Activated CD4-positive, CD25-positive, alpha-beta regulatory T cell (primary cell): ENCODE results near the gene RPL36.

Source experiments
- DNase-seq, 4 experiments: peaks; one replicate each; lab custom pipeline; 2025; lab: John Stamatoyannopoulos, UW

RPL36 gene

DNA sequence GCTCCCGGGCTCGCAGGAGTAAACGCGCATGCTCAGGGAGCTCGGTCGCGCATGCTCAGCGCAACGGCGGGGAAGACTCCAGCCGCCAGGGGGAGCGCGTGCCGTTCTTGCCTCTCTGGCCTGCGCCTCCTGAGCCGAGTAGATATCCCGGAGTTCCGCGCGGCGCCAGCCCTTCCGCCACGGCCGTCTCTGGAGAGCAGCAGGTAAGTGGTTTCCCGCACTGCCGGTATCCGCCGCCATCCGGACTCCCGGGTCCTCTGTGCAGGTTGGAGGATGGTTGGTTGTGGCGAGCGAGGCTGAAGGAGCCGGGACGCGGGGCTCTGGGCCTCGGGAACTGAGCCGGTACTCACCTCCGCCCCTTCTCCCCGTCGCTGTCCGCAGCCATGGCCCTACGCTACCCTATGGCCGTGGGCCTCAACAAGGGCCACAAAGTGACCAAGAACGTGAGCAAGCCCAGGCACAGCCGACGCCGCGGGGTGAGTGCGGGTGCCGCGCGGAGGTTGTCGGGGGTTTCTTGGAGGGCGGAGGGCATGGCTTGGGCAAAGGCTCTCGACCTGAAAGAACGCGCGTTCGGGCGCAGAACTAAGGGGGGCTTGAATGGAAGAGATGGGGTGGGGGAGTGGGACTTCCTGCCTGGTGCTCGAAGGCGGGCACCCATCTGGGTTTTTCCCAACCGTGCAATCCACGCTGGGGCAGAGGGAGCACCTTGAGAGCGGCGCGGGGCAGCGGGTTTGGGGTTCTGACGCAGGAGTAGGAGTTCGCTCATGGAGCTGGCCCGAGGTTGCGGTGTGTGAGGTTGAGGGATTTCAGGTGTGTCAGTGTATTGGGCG lies at the start of gene RPL36:
RPL36 (plus strand) TSS at position 171 of the 830 bp plus-strand sequence; CDS start at position 384, 213 bp downstream.
- peak; percentile 96 to 99 (median 98) for DNase-seq

DNA sequence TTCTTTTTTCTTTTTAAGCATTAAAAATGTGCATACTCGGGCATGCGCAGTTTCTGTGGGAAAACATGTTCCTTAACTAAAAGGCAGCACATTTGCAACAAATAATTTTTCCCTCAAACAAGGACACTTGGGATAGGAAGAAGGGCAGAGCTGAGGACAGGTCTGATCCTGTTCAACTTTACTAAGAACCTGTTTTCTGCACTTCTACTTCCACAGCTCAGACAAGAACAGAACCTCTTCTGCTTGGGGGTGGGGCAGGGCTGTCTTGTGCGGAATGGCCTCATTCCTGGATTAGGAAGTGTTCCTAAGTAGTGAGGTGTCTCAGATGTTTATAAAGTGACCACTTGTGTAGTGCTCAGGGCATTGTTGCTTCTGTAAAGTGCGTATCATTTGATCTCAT lies 48.9 kb upstream of the RPL36 start:
- DNase-seq, result no peak

DNA sequence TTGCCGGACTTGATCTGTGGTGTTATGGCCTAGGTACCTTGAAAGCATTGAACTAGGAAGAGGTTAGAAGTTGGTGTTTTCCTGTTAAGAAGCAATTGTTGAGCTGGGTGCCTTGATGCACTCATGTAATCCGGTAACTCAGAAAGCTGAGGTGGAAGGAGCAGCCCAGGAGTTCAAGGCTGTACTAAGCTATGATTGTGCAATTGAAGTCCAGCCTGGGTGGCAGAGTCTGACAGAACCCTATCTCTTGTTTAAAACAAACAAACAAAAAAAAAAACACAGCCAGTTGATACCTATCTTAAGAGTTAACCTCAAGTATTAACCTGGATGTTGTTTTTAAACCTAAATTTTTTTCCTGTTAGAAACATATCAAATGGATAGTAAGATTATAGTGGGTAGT lies 47.9 kb upstream of the RPL36 start:
- no peak for DNase-seq

DNA sequence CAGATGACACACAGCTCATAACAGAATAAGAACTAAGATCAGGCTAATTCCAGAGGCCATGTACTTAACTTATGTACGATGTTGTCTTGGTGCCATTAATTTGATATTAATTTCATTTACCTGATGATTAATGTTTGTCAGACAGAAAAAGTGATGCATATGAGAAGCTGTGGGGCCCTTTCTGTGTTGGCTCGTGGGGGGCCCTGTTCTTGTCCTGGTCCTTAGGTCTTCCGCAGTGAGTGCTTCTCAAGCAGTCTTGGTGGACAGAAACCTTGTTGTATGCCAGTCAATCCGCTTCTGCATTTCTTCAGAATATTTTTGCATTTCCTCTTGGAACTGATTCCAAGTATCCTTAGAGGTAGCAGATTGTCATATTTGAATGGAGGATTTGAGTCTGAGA lies 47.0 kb upstream of the RPL36 start:
- DNase-seq, result no peak

DNA sequence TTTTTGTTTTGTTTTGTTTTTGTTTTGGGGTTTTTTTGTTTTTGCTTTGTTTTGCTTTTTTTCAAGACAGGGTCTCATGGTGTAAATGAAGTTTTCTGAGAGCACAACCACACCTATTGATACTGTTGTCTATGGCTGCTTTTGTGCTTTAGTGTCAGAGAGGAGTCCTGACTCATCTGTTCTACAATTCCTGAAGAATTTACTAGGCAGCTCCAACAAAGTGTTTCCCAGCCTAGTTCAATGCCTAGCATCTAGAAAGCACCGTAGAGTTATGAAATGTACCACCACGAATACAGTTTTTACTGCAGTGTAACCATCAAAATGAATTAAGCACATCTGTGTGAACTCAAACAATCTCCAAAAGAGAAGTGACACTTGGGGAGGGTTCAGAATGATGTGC lies 46.1 kb upstream of the RPL36 start:
- DNase-seq, result no peak

DNA sequence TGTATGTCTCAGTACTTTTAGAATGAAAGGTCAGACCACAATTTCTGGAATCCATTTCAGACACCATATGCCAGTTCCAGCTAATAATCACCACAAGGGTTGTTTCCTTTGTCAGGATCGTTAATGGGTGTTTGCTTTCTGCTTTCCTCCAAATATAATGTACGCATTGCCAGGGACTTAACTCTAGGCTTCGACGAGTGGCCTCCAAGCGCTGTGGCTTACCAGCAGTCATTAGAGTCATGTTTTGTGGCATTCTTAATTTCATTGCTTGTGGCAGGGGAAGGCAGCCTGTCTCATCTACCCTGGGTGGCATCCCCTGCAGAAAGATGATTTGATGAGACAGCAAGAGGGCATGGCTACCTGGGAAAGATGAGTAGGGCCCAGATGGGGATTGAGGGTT lies 44.7 kb upstream of the RPL36 start:
- no peak for DNase-seq

DNA sequence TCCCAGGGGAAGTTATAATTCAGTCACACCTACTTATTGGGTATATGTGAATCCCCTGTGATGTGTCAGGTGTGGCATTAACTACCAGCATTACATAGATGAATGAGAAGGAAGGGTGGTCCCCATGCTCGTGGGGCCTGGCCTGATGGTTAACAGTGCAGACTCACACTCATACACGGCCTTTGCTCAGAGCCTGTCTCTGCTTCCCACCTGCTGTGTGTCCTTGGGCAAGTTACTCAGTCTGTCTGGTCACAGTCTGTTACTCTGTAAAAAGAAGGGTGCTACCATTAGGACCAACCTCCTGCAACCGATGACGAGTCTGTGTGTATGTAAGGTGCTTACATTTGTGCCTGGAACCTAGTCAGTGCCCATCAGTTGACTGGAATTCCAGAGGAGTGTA lies 43.4 kb upstream of the RPL36 start:
- DNase-seq, result no peak

DNA sequence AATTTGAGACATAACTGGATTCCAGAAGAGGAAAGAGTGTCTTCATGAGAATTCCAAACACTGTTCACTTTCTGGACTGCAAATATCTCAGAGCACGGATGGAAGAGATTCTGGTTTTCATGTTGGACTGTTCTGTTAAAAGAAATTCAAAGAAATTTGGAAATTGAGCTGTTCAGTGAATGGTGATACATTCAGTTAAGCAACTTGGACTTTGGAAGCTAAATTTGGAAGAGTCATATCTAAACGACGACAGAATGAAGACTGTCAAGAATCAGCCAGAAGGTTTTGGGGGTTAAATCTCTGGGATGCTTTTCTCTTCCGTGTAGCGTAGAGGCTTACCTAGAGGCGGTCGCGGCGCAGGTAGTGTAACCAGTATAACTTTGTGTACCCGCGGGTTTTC lies 41.6 kb upstream of the RPL36 start:
- no peak for DNase-seq

DNA sequence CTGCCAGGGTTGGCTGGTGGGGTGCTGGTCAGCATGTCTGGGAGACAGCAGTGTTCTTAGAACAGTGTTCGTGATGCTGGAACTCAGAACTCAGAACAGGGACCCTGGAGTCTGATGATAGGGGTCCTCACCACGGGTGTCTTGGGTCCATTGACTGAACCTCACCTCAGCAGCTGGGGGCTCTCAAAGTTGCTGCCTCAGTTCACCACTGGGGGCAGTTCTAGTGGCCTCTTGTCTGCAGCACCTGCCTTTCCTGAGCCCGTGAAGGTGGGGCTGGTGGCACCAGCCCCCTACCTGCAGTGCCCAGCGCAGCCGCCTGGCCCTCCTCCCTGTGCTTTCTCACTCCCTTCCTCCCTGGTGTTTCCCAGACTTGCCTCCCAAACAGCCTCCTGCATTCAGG lies 38.7 kb upstream of the RPL36 start:
- no peak for DNase-seq

DNA sequence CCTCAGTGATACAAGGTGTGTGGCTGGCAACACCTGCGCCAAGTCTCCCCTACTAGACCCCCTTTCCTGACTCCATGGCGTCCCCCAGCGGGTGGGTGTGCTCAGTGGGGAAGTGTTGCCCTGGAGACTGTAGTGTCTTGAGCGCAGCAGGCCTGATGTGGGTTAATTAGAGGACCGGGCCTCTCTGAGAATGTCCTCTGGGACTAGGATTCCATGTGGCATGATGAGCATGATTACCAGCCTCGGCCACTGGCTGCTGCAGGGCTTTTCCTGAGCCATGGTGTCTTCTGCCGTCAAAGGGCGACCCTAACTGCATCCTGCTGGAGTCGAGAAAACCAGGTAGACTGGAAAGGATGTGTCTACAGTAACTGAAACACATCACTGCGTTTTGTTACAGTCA lies 37.8 kb upstream of the RPL36 start:
- DNase-seq, result no peak

DNA sequence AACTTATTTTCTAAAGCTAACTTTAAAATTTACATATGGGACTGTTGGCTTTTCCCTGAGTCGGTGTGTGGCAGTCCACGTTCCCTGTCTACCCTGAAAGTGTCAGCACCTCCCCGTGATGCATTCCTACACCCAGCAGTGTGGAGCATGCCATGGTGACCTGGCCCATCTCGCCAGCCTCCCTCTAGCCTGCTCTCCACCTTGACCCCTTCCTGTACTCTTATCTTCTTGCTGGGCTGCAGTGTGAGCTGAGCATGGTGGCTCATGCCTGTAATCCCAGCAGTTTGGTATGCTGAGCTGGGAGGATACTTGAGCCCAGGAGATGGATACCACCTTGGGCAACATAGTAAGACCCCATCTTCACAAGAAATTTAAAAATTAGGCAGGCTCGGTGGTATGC lies 35.2 kb upstream of the RPL36 start:
- no peak for DNase-seq

DNA sequence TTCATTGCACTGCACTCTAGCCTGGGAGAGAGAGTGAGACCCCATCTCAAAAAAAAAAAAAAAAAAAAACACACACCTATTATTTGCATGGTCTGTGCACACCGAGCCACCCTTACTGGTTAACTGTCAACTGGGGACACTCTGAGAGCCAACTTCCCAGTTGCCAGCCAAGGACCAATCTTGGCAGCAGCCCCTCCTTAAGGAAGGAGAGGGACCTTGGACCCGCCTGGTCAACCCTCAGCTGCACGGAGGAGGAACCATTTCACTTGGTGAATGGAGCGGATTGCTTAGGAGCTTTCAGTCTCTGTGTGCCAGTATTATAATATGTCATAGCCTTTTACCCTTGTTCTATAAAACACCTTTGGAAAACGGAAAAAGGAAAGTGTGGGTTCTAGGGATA lies 34.7 kb upstream of the RPL36 start:
- DNase-seq, result no peak

DNA sequence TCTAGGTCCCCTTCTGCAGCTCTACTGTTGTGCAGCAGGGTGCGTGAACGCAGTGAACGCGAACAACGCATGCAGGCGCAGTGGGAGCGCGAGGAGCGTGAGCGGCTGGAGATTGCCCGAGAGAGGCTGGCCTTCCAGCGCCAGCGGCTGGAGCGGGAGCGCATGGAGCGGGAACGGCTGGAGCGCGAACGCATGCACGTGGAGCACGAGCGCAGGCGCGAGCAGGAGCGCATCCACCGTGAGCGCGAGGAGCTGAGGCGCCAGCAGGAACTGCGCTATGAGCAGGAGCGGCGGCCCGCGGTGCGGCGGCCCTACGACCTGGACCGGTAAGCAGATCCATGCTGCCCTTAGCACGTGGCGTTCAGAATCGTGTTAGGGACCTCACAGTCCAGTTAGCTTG lies 28.6 kb upstream of the RPL36 start:
- no peak for DNase-seq

DNA sequence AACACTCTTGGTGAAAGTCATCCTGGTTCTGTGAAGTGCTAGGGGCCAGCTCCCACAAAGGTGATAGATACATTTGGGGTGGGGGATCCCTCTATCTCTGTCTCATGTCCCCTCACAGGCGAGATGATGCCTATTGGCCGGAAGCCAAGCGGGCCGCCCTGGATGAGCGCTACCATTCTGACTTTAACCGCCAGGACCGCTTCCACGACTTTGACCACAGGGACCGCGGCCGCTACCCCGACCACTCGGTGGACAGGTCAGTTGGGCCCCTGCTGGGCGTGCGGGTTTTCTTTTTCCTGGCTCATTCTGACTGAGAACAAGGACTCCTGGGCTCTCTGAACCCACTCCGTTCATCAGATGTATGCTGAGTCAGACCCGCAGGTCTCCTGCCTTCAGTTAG lies 26.2 kb upstream of the RPL36 start:
- no peak for DNase-seq

DNA sequence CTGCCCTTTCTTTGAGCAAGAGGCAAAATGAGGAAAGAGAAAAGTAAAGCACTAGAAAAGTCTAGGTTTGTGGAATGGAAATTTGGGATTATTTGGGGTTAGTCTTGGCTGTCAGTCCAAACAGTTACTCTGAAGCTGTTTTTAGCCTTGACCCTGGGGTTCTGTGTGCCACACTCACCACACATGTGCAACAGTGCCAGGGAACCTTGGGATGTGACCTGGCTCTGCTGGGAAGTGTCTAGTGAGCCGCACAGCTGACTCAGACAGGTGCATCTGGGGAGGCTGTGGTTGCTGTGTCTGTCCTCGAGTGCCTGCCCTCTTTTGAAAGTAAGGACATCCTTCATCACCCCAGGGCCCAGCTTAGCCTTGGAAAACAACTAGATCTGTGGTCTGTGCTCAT lies 25.6 kb upstream of the RPL36 start:
- DNase-seq, result no peak

DNA sequence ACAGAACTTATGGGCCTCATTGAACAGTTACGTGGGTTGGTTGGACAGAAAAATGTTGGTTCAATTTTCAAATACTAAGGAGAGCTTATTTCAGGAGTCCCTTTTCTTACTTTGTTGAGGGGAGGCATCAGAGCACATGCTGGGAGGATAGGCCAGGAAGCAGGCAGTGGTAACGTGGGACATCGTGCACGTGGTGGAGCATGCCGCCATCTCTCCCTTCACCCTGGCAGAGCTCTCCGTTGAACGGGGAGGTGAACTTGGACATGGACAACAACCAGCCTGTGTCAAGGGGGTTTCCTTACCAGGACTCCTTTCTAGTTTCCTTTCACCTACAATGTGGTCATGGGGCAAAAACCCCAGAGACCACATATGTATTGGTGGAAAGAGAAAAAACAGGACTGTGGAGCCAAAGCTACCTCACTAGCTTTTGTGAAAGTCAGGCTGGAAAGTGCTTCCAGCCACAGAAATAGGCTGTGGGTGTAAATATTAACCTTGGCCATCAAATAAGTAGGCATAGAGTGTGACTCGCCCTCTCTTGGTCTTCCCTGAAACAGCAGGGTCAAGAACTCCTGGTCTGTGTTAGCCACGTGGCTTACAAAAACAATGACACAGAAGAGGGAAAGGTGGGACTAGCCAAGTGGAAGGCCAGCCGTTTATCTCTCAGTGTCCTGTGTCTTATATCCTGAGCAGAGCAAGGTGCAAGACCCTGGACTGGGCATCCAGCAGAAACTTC lies 24.1 kb upstream of the RPL36 start:
- no peak for DNase-seq

DNA sequence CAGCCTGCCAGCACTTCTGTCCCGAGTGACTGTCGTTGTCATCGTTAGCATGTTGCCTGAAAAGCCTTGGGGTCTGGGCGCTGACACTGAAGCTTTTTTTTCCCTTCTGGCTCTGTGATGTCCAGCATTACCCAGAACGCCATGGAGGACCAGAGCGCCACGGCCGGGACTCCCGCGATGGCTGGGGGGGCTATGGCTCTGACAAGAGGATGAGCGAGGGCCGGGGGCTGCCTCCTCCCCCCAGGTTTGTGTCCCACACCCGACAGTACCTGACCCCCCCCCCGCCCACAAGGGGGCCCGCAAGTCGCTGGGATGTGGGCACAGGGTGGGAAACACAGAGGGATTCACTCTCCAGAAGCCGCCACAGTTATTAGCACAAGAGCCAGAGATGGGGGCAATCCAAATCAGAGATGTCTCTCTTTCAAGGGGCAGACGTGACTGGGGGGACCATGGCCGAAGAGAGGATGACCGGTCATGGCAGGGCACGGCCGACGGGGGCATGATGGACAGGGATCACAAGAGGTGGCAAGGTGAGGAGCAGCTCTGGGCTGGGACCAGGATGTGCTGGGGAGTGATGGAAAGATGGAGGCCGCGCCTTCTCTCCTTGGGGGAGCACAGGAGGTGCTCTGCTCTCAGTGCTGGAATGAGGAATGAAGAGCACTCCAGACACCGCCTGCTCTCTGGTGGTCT lies 23.0 kb upstream of the RPL36 start:
- no peak for DNase-seq

DNA sequence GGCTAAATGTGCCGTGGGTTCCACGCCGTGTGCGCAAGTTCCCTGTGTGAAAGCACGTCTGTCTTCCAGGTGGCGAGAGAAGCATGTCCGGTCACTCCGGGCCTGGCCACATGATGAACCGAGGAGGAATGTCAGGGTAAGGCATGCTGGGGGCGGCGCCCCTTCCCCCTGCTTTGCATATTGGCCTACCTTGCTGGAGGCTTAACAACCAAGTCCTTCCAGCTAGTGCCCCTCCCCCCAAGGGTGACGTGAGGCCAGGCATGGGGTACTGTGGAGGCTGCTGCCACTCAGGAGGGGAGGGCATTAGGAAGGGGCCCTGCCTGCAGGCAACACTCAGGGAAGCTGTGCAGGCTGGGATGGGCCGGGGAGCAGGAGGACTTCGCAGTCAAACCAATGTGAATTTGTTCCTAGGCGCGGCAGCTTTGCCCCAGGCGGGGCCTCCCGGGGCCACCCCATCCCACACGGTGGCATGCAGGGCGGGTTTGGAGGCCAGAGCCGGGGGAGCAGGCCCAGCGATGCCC lies 22.3 kb upstream of the RPL36 start:
- DNase-seq, result no peak

DNA sequence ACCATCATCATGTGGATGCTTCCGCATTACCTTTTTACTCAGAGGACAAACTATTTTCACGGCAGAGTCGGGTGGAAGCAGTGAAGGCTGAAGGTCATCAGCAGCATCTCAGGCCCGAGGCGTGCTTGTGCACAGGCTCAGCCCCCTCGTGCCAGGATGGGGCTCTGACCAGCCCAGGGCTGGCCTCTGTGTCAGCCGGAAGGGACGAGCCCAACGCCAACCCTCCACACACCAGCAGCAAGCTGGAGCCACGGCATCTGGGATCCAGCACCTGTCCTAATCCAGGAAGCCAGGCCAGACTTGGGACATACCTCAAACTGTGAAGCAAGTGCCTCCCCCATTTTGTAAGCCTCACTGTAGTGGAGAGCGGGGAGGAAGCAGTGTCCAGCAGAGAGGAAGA lies 20.9 kb upstream of the RPL36 start:
- DNase-seq, result no peak

DNA sequence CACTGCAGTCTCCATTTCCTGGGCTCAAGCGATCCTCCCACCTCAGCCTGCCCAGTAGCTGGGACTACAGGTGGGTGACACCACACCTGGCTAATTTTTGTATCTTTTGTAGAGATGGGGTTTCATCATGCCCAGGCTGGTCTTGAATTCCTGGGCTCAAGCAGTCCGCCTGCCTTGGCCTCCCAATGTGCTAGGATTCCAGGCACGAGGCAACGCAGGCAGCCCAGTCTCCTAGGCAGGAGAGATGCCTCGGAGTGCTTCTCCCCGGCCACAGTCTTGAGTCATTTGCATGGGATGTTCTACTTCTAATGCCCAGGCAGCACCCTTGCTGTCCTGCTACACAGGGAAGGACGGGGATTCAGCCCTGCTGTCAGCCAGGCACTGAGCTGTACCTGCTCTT lies 18.5 kb upstream of the RPL36 start:
- no peak for DNase-seq

DNA sequence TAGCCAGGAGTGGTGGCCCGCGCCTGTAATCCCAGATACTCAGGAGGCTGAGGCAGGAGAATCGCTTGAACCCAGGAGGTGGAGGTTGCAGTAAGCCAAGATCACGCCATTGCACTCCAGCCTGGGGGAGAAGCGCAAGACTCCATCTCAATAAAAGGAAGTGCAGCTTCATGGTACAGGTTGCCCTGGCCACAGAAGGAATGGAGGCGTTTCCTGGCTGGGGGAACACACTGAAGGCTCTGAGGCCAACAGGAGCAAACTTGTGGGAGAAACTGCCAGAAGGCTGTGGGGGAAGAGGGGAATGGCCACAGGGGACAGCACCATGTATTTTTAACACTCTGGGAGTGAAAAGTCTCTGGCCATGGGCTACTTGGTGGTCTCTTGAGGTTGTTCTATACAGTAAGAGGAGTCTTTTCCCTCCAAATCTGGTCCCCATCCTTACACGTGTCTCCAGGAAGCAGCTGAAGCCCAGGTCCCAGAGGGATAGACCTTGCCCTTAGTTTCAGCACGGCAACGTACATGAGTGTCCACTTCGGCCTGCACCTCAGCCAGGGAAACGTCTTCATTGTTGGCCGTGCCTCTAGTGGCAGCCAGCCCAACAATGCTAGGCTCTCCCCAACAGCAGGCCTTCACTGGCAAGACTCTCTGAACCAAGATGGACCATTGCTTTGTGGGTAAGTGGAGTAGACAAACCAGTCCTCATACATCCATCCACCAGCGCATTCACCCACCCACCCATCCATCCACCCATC lies 17.2 kb upstream of the RPL36 start:
- DNase-seq, result no peak

DNA sequence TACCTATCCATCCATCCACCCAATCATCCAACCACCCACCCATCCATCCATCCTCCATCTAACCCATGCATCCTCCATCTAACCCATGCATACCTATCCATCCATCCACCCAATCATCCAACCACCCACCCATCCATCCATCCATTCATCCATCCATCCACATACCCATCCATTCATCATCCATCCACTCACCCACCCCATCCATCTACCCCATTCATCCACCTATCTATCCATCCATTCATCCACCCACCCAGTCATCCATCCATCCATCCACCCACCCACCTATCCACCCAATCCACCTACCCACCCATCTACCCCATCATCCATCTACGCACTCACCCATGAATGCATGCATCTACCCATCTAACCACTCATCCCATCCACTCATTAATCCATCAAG lies 16.3 kb upstream of the RPL36 start:
- no peak for DNase-seq
